GM18505 (cell line): ENCODE measurements around the gene CUX1.
"Not testable (repeated sequence)": the region's sequence is repeated elsewhere in the genome, so short reads cannot be mapped to it uniquely, and the experiment has no call there.

ENCODE experiments used
- ATAC-seq: cut with Tn5 transposase; IDR thresholded peaks from one replicate; pipeline ENCODE4 v1.9.1; 2021; ENCODE audit not compliant: unreplicated experiment
- POLR2A ChIP-seq: IDR thresholded peaks from 4 replicates; pipeline ENCODE4 v1.6.1; 2011; ENCODE audit warnings: borderline replicate concordance; ENCODE audit not compliant: insufficient read depth, insufficient read length; ENCODE audit errors: extremely low read depth

CUX1 gene

GRCh38 chr7:101814081-101814990, 3.1 kb upstream of the CUX1 start:
- no peak for TF ChIP-seq POLR2A

GRCh38 chr7:101814991-101815825, 2.2 kb upstream of the CUX1 start:
- peak; percentile 36 for ATAC-seq
- no peak for TF ChIP-seq POLR2A

More at GRCh38 chr7:101814081-101814990, 3.1 kb upstream of the CUX1 start:
- ATAC-seq = no peak

- TF ChIP-seq POLR2A = peak; percentile 70
- ATAC-seq = peak; percentile 49
These were observed 1.4 kb upstream of the CUX1 start for GRCh38 chr7:101815826-101816594.

GRCh38 chr7:101816595-101817470, 593 bp upstream of the CUX1 start:
- no peak for TF ChIP-seq POLR2A
- ATAC-seq = peak; percentile 9

GRCh38 chr7:101818287-101819071, 1.1 kb downstream of the CUX1 start:
- no peak for ATAC-seq
- TF ChIP-seq POLR2A = no peak

GRCh38 chr7:101819183-101819582, 1.8 kb downstream of the CUX1 start:
- no peak for TF ChIP-seq POLR2A

GRCh38 chr7:101819913-101820522, 2.6 kb downstream of the CUX1 start:
- no peak for TF ChIP-seq POLR2A
- ATAC-seq = no peak

More at GRCh38 chr7:101819183-101819582, 1.8 kb downstream of the CUX1 start:
- ATAC-seq = no peak

GRCh38 chr7:101820703-101821102, 3.3 kb downstream of the CUX1 start:
- no peak for ATAC-seq
- TF ChIP-seq POLR2A = no peak

GRCh38 chr7:101822632-101823031, 5.2 kb downstream of the CUX1 start:
- not testable (repeated sequence) for ATAC-seq

- no peak for TF ChIP-seq POLR2A
- no peak for ATAC-seq
These were observed 5.7 kb downstream of the CUX1 start for GRCh38 chr7:101823096-101823495.

- ATAC-seq = no peak
- no peak for TF ChIP-seq POLR2A
These were observed 6.2 kb downstream of the CUX1 start for GRCh38 chr7:101823596-101823995.
